Measurements from ENCODE around the gene ANLN. TPM values are rescaled to one million over a fixed set of nuclear protein-coding genes. Genes with fewer than 3 reads are reported as not detected.

ANLN gene
- total RNA-seq, 1 donor from 2014 or later: 17.8 TPM

- Mint-ChIP-seq H3K27ac (ENCODE audit: unreplicated experiment) (no peak overlapping the region), H3K4me1 (ENCODE audit: unreplicated experiment) (no peaks in the 10 kb centered on the region), H3K27me3 (ENCODE audit: unreplicated experiment) (no peaks in the 10 kb centered on the region), H3K36me3 (ENCODE audit: low read depth, unreplicated experiment) (no peaks in the 10 kb centered on the region), H3K9me3 (ENCODE audit: unreplicated experiment) (no peaks in the 10 kb centered on the region), H3K4me3 (ENCODE audit: unreplicated experiment) (no peak overlapping the region)
- DNase-seq (ENCODE audit: low spot score): no peak
- no peak for TF ChIP-seq CTCF (IDR thresholded peaks at IDR 0.05; ENCODE audit: unreplicated experiment)
These were observed 40.9 kb upstream of the ANLN start for GRCh38 chr7:36348771-36349170.

GRCh38 chr7:36349626-36350025 lies 40.0 kb upstream of the ANLN start:
- no peaks in the 10 kb centered on the region for H3K36me3 Mint-ChIP-seq (ENCODE audit: low read depth, unreplicated experiment)
- DNase-seq (ENCODE audit: low spot score): no peak
- no peak overlapping the region for H3K27ac Mint-ChIP-seq (ENCODE audit: unreplicated experiment)
- no peak overlapping the region for H3K4me3 Mint-ChIP-seq (ENCODE audit: unreplicated experiment)
- H3K4me1 Mint-ChIP-seq (ENCODE audit: unreplicated experiment): no peaks in the 10 kb centered on the region
- no peaks in the 10 kb centered on the region for H3K27me3 Mint-ChIP-seq (ENCODE audit: unreplicated experiment)
- TF ChIP-seq CTCF (IDR thresholded peaks at IDR 0.05; ENCODE audit: unreplicated experiment): no peak
- no peaks in the 10 kb centered on the region for H3K9me3 Mint-ChIP-seq (ENCODE audit: unreplicated experiment)

- no peak for TF ChIP-seq CTCF (IDR thresholded peaks at IDR 0.05; ENCODE audit: unreplicated experiment)
- H3K27me3 Mint-ChIP-seq (ENCODE audit: unreplicated experiment): no peaks in the 10 kb centered on the region
- H3K27ac Mint-ChIP-seq (ENCODE audit: unreplicated experiment): no peak overlapping the region
These were observed 34.2 kb upstream of the ANLN start for GRCh38 chr7:36355490-36355889.

GRCh38 chr7:36357054-36357453 lies 32.6 kb upstream of the ANLN start:
- TF ChIP-seq CTCF (IDR thresholded peaks at IDR 0.05; ENCODE audit: unreplicated experiment): no peak
- Mint-ChIP-seq H3K4me3 (ENCODE audit: unreplicated experiment) (no peak overlapping the region), H3K27ac (ENCODE audit: unreplicated experiment) (no peak overlapping the region), H3K36me3 (ENCODE audit: low read depth, unreplicated experiment) (no peaks in the 10 kb centered on the region), H3K9me3 (ENCODE audit: unreplicated experiment) (no peaks in the 10 kb centered on the region), H3K4me1 (ENCODE audit: unreplicated experiment) (peaks cover 5% of the 10 kb centered on the region), H3K27me3 (ENCODE audit: unreplicated experiment) (no peaks in the 10 kb centered on the region)
- DNase-seq (ENCODE audit: low spot score): no peak

More at GRCh38 chr7:36355490-36355889, 34.2 kb upstream of the ANLN start:
- H3K9me3 Mint-ChIP-seq (ENCODE audit: unreplicated experiment): no peaks in the 10 kb centered on the region
- H3K4me3 Mint-ChIP-seq (ENCODE audit: unreplicated experiment): no peak overlapping the region
- H3K36me3 Mint-ChIP-seq (ENCODE audit: low read depth, unreplicated experiment): no peaks in the 10 kb centered on the region
- no peak for DNase-seq (ENCODE audit: low spot score)
- peaks cover 5% of the 10 kb centered on the region for H3K4me1 Mint-ChIP-seq (ENCODE audit: unreplicated experiment)

GRCh38 chr7:36358589-36358988 lies 31.1 kb upstream of the ANLN start:
- DNase-seq (ENCODE audit: low spot score): no peak
- no peaks in the 10 kb centered on the region for H3K9me3 Mint-ChIP-seq (ENCODE audit: unreplicated experiment)
- TF ChIP-seq CTCF (IDR thresholded peaks at IDR 0.05; ENCODE audit: unreplicated experiment): no peak
- peaks cover 5% of the 10 kb centered on the region for H3K4me1 Mint-ChIP-seq (ENCODE audit: unreplicated experiment)
- no peak overlapping the region for H3K27ac Mint-ChIP-seq (ENCODE audit: unreplicated experiment)
- H3K27me3 Mint-ChIP-seq (ENCODE audit: unreplicated experiment): no peaks in the 10 kb centered on the region
- no peak overlapping the region for H3K4me3 Mint-ChIP-seq (ENCODE audit: unreplicated experiment)
- no peaks in the 10 kb centered on the region for H3K36me3 Mint-ChIP-seq (ENCODE audit: low read depth, unreplicated experiment)
